OCI-M1 (cell line): Measurements from ENCODE around the gene OSGEP.
"Not testable (repeated sequence)": the region's sequence is repeated elsewhere in the genome, so short reads cannot be mapped to it uniquely, and the experiment has no call there.

ENCODE experiments used
- DNase-seq: peaks from one replicate; lab custom pipeline; 2025; lab: John Stamatoyannopoulos, UW

Gene OSGEP

DNA sequence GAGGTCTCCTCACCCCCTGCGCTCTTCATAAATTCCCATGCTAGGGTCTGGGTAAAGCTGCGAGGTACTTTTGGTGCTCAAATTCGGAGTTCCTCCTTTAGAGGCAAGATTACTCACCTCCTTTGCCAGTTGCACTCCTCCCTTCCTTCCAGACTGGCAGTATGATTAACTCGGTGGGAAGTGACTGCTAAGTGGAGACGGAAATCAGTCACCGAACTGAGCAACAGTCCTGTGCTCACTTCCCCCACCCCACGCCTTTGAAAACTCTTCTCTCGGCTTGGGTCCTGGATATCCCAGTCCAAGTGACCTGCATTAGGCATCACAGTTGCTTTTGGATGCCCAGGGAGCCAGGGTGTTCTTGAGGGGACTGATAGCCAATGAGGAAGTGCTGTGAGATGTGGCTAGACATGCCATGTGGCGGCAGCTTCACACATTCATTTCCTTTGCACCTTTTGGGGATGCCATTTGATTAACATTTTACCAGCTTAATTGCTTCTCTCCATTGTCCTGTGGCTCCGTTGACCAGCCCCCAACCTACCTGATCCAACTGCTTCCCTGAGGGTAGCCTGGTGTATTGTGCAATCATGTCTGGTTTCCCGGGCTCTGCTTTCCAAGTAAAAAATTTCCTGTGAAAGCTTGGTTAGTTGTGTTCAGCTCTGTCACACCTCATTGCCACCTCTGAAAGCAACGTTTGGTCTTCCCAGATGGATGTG is 15.4 kb upstream of the OSGEP start:
- DNase-seq: peak; percentile 64

DNA sequence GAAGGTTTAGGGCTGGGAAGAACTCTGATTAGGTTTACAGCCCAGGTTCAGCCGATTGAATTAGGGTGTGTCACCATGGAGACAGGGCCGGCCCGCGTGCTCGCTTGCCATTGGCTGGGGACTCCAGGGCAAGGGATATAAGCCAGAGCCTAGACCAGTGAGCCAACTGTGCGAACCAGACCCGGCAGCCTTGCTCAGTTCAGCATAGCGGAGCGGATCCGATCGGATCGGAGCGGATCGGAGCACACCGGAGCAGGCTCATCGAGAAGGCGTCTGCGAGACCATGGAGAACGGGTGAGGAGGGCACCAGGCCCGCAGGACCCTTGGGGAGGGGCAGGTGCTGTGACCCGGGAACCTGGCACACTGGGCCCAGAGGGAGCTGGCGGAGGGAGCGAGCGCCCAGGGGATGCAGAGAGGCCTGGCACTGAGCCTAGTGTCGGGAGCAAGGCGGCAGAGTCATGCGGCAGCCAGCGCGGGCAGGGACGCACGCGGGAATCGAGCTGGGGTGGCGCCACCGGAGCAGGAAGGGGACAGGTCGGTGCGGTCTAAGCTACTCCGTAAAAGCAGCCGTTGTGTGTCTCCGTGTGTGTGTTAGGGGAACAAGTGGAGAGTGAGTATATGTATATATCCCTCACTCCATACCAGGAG is 14.8 kb upstream of the OSGEP start, which contains the start of gene PNP:
Gene PNP (plus strand): TSS at position 165 of the 648 bp plus-strand sequence. CDS start 119 bp downstream, at position 284.
- peak; percentile 86 for DNase-seq

DNA sequence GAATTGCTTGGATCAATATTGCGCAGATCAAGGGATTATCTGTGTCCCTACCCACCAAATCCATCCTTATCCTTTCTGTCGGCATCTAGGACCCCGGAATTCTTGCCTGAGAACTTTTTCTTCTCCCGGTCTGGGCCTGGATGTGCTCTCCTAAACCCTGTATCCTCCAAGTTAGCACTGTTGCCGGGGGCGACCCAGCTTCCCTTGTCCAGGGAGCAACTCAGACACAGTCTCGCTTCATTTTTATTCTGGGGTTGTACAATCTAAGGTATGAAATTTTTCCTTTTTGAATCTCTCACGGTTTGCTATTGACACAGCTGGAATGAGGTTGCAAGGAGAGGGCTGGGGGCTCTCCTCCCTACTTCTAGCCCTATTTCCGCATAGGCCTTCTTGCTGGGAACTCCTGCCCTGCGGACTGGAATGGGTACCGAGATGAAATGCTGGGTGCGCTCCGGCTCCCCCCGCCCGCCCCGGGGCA is 14.2 kb upstream of the OSGEP start:
- no peak for DNase-seq

DNA sequence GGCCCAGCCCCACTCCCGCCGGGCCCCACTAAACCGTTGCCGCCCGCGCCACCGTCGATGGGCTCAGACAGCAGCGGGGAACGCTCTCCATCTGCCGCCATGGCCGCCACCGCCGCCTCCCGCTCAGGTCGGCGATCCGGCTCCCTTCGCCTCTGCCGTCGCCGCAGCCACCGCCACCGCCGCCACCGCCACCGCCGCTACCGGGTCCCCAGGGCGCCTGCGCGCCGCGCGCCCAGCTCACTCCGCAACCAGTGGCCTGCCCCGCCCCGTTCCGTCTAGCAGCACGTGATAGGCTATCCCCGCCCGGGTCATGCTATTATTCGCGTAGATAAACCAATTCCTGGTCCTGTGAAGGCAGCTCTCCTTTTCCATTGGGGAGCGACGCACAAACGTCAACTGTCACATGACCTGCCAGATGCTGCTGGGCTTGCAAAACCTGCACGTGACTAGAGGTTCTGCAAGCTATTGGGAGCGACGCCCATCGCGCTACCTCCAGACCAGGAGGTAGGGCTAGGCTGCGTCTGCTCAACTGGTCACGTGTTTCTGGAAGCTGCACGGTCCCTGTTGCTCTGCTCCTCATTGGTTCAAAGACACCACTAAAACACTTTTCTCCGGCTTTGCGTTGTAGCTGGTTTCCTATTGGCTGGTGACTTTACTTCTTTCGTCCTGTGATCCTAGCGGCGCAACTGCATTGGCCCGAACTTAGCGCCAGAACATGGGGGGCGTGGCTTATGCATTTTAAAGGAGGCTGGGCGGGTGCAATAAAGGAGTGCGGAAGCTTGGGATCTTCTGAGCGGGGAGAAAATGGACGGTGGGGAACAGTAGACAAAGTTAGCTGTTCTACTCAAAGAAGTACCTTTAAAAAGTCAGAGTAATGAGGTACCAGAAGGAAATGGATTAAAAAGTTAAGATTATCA is 6.9 kb upstream of the OSGEP start, which contains the start of gene PIP4P1:
Gene PIP4P1 (minus strand): TSS at position 210 of the 917 bp plus-strand sequence. CDS start 109 bp downstream, at position 101.
- DNase-seq: peak; percentile 99

DNA sequence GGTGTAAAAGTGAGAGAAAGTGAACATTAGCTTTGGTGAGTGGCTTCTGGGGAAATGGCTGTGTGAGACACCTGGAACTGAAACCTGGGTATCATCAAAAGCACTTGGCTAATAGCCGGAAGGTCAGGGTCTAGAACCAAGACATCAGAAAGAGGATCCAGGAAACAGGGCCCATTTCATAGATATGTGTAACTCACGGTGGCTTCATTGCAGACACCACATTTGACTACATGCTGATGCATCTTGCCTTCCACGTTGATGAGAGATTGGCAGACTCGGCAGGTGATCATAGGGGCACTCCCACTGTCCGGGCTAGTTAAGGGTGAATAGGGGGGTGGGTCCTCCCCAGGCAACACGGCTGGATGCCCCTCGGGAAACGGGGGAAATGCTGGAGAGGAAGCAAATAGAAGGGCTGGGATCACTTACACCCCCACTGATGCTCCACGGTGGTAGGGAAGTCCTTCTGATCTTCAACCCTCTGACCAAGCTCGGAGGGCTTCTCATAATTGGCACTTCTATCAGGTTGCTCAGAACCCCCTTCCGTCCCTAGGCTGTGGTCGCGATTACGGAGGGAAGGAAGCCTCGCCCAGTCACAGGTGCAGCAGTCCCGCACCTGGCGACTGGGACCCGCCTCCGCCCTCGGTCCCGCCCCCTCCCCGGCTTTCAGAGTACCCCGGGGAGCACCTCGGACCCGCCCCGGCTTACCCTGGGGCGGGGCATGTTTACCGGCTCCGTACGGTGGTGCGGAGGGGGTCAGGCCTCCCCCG is 6.0 kb upstream of the OSGEP start:
- no peak for DNase-seq

DNA sequence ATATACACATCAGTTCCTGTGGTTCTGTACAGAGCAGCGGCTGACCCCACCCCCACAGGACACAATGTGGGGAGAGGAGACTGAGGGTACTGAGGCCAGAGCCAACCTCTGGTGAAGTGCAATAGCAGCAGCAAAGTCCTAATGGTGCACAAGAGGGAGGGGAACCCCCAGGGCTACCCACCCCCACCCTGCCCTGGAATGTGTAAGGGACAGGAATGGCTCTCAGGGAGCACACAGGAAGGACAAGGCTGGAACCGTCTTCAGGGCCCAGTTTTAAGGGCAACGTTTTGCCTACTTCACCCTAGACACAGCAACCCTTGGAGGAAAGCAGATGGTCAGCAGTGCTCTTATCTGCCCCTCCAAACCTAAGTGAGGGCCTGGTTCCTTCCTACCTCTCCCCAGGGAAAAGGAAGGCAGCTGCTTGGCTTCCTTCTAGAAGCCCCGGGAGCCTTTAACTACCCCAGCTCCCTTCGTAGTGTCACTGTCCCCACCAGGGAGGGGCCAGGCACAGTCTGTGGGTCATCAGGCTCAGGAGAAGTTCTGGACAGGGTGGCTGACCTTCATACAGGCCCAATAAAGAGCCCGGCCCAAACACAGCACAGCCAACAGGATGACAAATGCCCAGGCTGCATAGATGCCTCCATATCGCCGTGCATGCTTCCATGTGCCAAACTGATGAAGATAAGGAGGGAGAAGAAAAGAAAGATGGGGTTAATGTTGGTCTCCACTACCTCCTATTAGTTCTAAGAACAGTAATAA is 3.6 kb upstream of the OSGEP start:
- no peak for DNase-seq

DNA sequence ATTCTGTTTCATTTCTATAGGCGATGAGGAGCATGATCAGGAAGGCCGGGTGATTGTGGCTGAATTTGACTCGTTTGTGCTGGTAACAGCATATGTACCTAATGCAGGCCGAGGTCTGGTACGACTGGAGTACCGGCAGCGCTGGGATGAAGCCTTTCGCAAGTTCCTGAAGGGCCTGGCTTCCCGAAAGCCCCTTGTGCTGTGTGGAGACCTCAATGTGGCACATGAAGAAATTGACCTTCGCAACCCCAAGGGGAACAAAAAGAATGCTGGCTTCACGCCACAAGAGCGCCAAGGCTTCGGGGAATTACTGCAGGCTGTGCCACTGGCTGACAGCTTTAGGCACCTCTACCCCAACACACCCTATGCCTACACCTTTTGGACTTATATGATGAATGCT is 2.4 kb upstream of the OSGEP start:
- no peak for DNase-seq

DNA sequence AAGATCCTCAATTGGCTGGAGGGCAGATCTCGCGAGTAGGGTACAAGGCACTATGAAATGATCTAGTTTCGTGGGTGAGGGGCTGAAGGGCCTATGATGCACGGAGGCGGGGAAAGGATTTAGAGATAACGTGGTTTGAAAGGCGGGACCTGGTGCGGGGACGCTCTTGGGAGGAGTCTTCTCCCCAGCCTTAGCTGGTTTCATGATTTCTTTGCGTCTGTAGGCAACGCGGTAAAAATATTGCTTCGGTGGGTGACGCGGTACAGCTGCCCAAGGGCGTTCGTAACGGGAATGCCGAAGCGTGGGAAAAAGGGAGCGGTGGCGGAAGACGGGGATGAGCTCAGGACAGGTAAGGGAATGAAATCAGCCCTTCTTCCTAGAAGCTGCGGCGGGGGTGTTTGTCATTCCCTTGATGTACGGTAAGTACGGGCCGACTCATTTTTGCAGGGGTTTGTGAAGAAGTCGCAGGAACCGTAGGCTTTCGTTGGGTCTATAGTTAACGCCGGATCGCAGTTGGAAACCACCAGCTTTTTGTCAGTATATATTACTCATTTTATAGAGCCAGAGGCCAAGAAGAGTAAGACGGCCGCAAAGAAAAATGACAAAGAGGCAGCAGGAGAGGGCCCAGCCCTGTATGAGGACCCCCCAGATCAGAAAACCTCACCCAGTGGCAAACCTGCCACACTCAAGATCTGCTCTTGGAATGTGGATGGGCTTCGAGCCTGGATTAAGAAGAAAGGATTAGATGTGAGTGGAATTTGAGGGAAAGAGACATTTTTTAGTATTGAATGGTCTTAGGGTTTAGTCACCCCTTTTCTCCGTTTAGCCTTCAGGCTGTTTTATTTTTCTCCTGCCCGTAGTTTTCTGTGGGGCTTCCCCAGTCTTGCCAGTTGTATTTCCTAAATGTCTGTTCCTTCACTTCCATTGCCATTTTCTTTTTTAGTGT is 1.0 kb upstream of the OSGEP start:
- DNase-seq: peak; percentile 97

DNA sequence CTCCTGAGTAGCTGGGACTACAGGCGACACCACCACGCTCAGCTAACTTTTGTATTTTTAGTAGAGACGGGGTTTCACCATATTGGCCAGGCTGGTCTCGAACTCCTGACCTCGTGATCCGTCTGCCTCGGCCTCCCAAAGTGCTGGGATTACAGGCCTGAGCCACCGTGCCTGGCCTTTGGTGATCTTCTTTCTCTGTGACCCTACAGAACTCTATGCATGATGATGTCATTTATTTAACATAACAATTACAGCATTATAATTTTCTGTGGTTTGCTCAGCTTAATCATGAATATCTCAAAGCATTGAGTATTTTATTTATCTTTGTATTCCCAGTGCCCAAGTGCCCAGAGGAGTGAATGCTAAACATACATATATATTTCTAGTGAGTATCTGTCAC is 1.8 kb downstream of the OSGEP start:
- not testable (repeated sequence) for DNase-seq

DNA sequence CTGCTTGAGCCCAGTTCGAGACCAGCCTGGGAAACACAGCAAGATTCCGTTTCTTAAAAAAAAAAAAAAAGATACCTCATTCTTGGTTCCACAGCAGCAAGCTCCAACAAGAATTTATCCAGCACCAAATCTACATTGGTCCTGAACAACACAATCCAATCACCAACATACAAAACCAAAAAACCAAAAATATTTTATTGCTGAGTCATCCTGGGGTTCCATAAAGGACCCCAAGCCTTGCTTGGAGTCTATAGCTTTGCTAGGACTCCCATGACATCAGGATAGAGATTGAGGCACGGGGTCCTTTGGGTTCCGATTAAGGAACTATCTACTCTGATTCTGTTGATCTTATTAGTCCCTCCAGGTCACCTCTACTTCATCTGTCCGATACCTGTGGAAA is 7.7 kb downstream of the OSGEP start:
- no peak for DNase-seq

DNA sequence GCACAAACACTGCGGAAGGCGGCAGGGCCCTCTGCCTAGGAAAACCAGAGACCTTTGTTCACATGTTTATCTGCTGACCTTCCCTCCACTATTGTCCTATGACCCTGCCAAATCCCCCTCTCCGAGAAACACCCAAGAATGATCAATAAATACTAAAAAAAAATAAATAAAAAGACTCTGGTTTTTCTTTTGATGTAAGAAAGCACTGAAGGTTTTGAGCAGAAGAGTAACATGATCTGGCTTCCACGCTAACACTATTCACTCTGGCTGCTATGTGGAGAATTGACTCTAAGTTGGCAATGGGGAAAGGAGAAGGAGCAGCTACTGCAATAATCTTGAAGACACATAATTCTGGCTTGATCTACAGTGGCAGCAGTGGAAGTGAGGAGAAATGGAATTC is 11.0 kb downstream of the OSGEP start:
- DNase-seq: not testable (repeated sequence)

DNA sequence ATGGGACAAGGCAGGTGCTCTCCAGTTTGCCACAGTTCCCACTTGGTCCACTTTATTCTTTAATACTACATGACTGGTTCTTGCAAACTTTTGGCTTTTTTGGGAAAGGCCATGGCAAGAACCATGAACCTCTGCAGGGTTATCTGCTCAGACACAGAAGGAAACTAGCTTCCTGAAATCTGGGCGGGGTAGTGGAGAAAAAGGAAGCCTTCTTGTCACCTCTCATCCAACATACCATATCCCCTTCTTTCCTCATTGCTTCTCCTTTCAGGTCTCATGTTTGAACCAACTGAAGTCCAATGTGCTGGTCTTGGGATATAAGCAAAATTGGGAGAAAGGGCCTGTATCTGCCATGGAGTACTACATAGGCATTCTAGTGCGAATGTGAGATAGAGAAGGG is 13.2 kb downstream of the OSGEP start:
- no peak for DNase-seq

DNA sequence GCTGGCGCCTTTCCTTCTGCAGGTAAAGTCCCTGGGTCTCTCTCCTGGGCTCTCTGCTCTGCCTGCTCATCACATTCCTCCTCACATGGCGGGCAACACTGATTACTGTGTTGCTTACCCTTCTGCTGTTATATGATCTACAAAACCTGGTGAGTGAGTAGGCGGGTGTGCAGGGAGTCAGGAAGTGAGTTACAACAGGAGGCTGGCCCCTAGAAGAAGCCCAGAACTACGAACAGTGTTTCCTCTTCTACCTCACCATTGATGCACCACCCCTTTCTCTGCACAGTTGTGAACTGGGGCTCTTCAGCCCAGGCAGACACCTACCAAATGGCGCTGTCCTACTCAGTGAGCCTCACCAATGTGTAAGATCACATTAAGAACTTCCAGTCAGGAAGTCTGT is 13.7 kb downstream of the OSGEP start:
- no peak for DNase-seq

DNA sequence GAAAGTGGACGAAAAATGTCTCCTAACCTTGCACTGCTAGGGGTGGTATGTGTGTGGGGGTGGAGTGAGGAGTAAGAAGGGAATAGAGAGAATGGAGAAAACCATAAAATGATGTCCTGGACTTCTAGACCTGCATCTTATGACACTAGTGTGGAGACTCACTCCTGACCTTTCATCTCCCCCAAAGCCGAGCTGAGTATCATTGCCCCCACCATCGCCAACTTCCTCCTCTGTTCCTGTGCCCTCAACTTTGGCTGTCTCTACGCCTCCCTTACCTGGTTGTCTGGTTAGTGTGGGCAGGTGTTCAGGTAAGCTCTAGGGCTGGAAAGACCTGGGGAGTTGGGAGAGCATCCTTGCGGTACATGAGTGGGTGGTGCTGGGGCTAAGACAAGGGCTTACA is 14.1 kb downstream of the OSGEP start:
- DNase-seq: no peak

DNA sequence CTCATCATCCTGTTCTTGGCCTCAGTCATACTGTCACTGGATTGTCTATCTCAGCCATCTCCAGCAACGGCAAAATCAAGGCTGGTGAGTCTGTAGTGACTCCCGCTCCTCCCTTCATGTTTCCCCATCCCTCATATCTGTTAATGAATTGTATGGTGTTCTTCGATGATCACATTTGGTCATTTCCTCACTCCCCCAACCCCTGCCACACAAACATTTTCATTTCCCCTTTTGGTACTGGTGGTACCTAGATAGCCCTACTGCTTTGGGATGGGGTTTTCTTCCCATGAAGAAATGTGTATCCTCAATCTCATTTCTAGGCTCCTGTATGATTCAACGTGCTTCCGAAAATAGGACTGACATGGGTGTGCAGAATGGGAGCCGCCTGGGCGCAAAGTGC is 15.9 kb downstream of the OSGEP start:
- DNase-seq: no peak

DNA sequence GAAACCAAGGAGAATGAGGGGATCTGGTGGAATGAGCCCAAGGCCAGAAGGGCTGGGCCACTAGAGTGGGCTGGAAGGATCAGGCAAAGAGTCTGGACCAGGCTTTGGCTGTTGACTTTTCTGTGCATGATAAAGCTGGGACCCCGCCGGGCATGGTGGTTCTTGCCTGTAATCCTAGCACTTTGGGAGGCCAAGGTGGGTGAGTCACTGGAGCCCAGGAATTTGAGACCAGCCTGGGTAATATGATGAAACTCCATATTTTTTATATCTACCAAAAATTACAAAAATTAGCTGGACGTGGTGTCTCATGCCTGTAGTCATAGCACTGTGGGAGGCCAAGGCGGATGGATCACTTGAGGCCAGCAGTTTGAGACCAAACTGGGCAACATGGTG is 18.3 kb downstream of the OSGEP start:
- no peak for DNase-seq

DNA sequence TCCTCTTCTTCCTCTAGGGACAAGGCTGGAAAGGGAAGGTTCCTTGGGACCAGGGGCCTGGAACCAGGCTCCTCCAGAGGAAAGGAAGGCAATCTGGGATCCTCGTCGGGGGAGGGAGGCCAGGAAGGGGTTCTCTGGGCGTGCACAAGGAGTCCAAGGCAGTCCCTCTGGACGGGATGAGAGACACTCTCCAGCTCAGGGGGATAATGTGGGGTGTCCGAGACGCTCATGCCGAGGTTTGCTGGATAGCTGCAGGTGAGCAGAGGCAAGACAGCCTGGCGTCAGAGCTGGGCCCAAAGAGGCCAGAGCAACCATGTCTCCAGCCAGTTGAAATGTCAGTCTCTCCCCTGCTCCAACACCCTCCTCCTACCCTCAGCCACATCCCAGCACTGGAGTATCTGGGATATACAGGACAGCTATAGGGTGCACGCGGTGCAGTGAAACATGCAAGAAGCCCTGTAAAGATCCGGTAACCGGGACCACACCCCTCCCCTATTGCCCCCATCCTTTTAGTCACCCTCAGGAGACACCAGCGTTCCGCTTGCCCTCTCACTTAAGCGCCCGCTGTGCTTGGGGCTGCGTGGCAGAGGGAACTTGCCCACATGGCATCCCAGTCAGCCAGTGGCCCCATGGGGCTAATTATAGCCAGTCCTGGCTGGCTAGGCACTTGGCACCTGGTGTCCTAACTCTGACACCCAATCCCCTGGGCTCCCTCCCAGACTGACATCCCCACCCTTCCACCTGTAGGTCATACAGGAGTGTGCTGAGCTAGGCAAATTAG is 18.8 kb downstream of the OSGEP start, which contains the start of gene KLHL33:
Gene KLHL33 (minus strand): TSS at position 585 of the 781 bp plus-strand sequence. CDS start 355 bp downstream, at position 230.
- DNase-seq: no peak

DNA sequence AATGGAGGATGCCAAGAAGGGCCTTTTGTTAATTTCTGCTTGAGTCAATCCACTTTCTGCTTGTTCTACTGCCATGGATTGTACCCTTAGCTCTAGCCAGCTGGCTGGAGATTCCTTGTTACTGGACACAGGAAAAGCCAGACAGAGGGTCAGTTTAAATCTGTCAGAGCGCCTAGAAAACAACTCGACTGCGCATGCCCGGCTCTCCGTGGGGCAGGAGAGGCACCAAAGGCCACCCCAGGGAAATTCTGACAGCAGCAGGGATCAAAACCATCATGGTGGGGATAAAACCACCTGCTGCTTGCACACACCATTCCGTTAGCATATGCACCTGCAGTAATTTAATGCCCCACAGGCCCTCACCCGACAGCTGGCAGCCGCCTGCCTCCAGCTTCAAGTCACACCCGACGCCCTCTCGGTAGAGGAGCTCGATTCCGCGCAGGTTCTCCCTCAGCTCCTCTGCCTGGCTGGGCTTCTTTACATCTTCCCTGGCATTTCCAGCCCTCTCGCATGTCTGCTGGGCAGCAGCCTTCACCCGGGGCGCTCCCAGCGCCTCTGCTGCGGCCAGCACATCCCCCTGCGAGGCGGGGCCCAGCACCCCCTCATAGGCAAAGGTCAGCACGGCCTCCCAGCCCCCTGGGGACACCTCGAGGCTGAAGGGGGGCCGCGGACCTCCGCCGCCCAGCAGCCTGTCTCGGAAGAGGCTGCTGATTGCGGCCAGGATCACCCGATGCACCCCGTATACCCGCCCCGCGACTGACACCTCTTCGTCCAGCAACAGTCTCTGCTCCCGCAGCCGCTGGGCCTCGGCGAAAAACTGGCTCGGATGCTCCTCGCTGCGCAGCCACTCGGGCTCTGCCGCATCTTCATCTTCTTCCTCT is 19.7 kb downstream of the OSGEP start:
- no peak for DNase-seq
